A549 (cell line): ENCODE data around the gene LDLRAD3. TPM values are rescaled to one million over a fixed set of nuclear protein-coding genes. Genes with fewer than 3 reads are reported as not detected.

ENCODE experiments used
- ATAC-seq, 2 experiments: fragments of 200-7000 bp in 1 of 2; fragments of >200 bp in 1 of 2; cut with Nextera tagmentation in 1 of 2; cut with Tn5 transposase in 1 of 2; 3 replicates each; pipeline versions ENCODE4 v1.8.0 to v1.9.1; 2018 to 2020; ENCODE audit warnings: mild to moderate bottlenecking in 1 of 2, moderate library complexity in 1 of 2
- CTCF ChIA-PET: fragments of 300-600 bp; sonication (Branson Sonifier 250); formaldehyde crosslinking; extraction: SDS; loops from one replicate; lab custom pipeline; 2021; ENCODE audit warnings: antibody characterized with exemption, inconsistent platforms; lab: Yijun Ruan, JAX
- POLR2A ChIA-PET: fragments of 350-600 bp; formaldehyde crosslinking; extraction: SDS; loops from one replicate; lab custom pipeline; 2021; ENCODE audit warnings: antibody characterized with exemption, inconsistent platforms; lab: Yijun Ruan, JAX
- DNase-seq, 2 experiments: peaks; one replicate each; pipeline versions ENCODE4 v3.0.0 to v3.0.0-alpha.2; 2011 to 2016; ENCODE audit warnings: low read depth in 1 of 2, low spot score in 1 of 2
- FAIRE-seq: peaks from 2 replicates; lab custom pipeline; 2011; peaks lifted over from hg19 to GRCh38; lab: Jason Lieb, UNC
- H3K27ac ChIP-seq, 2 experiments: fragments of >200 bp; sonication (Bioruptor Twin); formaldehyde crosslinking; 3 replicates each; pipeline ENCODE4 v1.5.1; 2016 to 2017
- H3K4me1 ChIP-seq: fragments of >200 bp; sonication (Bioruptor Twin); formaldehyde crosslinking; 3 replicates; pipeline ENCODE4 v1.6.1; 2016
- H3K4me2 ChIP-seq: fragments of >200 bp; sonication (Bioruptor Twin); formaldehyde crosslinking; 3 replicates; pipeline ENCODE4 v1.6.1; 2016
- H3K4me3 ChIP-seq: fragments of >200 bp; sonication (Bioruptor Twin); formaldehyde crosslinking; 3 replicates; pipeline ENCODE4 v1.5.1; 2016
- H3K9me3 ChIP-seq: fragments of >200 bp; sonication (Bioruptor Twin); formaldehyde crosslinking; 3 replicates; pipeline ENCODE4 v1.6.1; 2016
- CBX8 ChIP-seq: fragments of 200-600 bp; sonication (generic); IDR thresholded peaks from 2 replicates; pipeline ENCODE4 v1.6.1; 2016
- CEBPB ChIP-seq, 2 experiments: fragments of >200 bp in 1 of 2; sonication (Bioruptor Twin) in 1 of 2; formaldehyde crosslinking in 1 of 2; IDR thresholded peaks; 2 replicates each; pipeline ENCODE4 v1.6.1; 2012 to 2016
- FOXS1 ChIP-seq: fragments of 250-450 bp; sonication (Bioruptor Pico); IDR thresholded peaks from 2 replicates; pipeline ENCODE4 v1.5.0; 2020; ENCODE audit warnings: mild to moderate bottlenecking, moderate library complexity
- GATA3 ChIP-seq: IDR thresholded peaks from 2 replicates; pipeline ENCODE4 v1.6.1; 2012; ENCODE audit warnings: borderline replicate concordance
- HOXB13 ChIP-seq: fragments of 250-450 bp; sonication (Bioruptor Pico); IDR thresholded peaks from 2 replicates; pipeline ENCODE4 v1.5.0; 2020; ENCODE audit warnings: low read depth, mild to moderate bottlenecking, moderate library complexity
- KDM5A ChIP-seq: fragments of 200-600 bp; sonication (generic); IDR thresholded peaks from 2 replicates; pipeline ENCODE4 v1.6.1; 2016; ENCODE audit warnings: antibody characterized with exemption, mild to moderate bottlenecking
- MAFK ChIP-seq: fragments of 450-650 bp; IDR thresholded peaks from 2 replicates; pipeline ENCODE4 v1.6.1; 2014; ENCODE audit not compliant: partially characterized antibody
- MAZ ChIP-seq: fragments of 150-350 bp; IDR thresholded peaks from 2 replicates; pipeline ENCODE4 v1.6.1; 2014; ENCODE audit warnings: antibody characterized with exemption, low read depth, low read length, borderline replicate concordance
- NPAS2 ChIP-seq: fragments of 250-450 bp; sonication (Bioruptor Pico); IDR thresholded peaks from 2 replicates; pipeline ENCODE4 v1.8.0; 2022; ENCODE audit warnings: mild to moderate bottlenecking, moderate library complexity, borderline replicate concordance
- PHF8 ChIP-seq: fragments of 200-600 bp; sonication (generic); IDR thresholded peaks from 2 replicates; pipeline ENCODE4 v1.6.1; 2016; ENCODE audit warnings: low read depth, mild to moderate bottlenecking, antibody characterized with exemption, moderate library complexity, borderline replicate concordance
- POLR2A ChIP-seq: IDR thresholded peaks from 2 replicates; pipeline ENCODE4 v1.6.1; 2012; ENCODE audit warnings: mild to moderate bottlenecking, low read length
- RARB ChIP-seq: fragments of 250-450 bp; sonication (Bioruptor Pico); IDR thresholded peaks from 2 replicates; pipeline ENCODE4 v1.8.0; 2021; ENCODE audit warnings: mild to moderate bottlenecking, moderate library complexity
- RNF2 ChIP-seq: fragments of 200-600 bp; sonication (generic); IDR thresholded peaks from 2 replicates; pipeline ENCODE4 v1.6.1; 2016; ENCODE audit warnings: low read depth, mild to moderate bottlenecking, antibody characterized with exemption, moderate library complexity, borderline replicate concordance
- TFCP2L1 ChIP-seq: fragments of 250-450 bp; sonication (Bioruptor Pico); IDR thresholded peaks from 2 replicates; pipeline ENCODE4 v1.5.0; 2021; ENCODE audit warnings: mild to moderate bottlenecking
- ZC3H11A ChIP-seq: fragments of 450-650 bp; IDR thresholded peaks from 2 replicates; pipeline ENCODE4 v1.6.1; 2014; ENCODE audit warnings: antibody characterized with exemption, mild to moderate bottlenecking
- ZSCAN20 ChIP-seq: fragments of 250-450 bp; sonication (Bioruptor Pico); IDR thresholded peaks from 2 replicates; pipeline ENCODE4 v1.8.0; 2022; ENCODE audit warnings: mild to moderate bottlenecking, moderate library complexity
- WGBS: methylation state at CpG from one replicate; pipeline ENCODE4 v1.1.6; 2017; ENCODE audit errors: missing lambda C conversion rate; 5-methylcytosine and 5-hydroxymethylcytosine counted together
- polyA plus RNA-seq, 4 experiments: library from polyadenylated mRNA; depleted of rRNA in 3 of 4; stranded (reverse); fragments of >200 nt; fragmentation: RNase III in 1 of 4; extraction: RNeasy Plus Mini Kit Qiagen cat#74134 plus additional on column Dnase treatment in 1 of 4; gene quantifications; 2 replicates in 3 of 4; 3 replicates in 1 of 4; pipeline ENCODE4 v1.2.3, GENCODE V29; 2011 to 2017
- TF ChIP-seq, protein P1 (sequence below): fragments of 250-450 bp; sonication (Bioruptor Pico); IDR thresholded peaks from 2 replicates; pipeline ENCODE4 v1.5.0; 2021; ENCODE audit warnings: mild to moderate bottlenecking, moderate library complexity, borderline replicate concordance
- TF ChIP-seq, protein P2 (sequence below): fragments of 200-600 bp; sonication (generic); IDR thresholded peaks from 2 replicates; pipeline ENCODE4 v1.6.1; 2016; ENCODE audit warnings: antibody characterized with exemption, mild to moderate bottlenecking, moderate library complexity
- TF ChIP-seq, protein P3 (sequence below): fragments of >200 bp; sonication (Bioruptor Twin); formaldehyde crosslinking; IDR thresholded peaks from 3 replicates; pipeline ENCODE4 v1.6.1; 2016

Gene LDLRAD3
- polyA plus RNA-seq, 2 of the 4 experiments (the other 2 are of a cell fraction) = 10.5 to 13.2 TPM

DNA sequence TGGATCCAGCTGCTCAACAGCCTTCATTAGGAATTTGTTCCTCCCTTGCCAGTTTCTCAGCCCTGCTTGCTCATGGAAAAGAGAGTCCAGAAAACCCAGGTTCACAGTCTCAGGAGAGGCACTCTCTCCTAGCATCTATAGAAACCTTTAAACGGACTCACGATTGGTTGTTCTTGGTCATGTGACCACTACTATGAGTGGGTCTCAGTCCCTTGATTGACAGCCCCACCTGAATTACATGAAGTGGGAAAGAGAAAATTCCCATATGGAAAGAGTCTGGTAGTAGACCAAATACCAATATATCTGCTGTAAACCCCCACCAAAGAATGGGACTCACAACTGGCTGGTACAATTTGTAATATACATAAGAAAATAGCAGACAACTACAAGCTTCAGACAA lies 291.0 kb downstream of the LDLRAD3 start:
- no peak for FAIRE-seq
- no peak for ATAC-seq
- no peak overlapping the region for H3K4me3 ChIP-seq
- POLR2A ChIA-PET = no interaction called here
- TF ChIP-seq MAFK (no peak), RNF2 (no peak), NPAS2 (CRISPR knock-in tag) (no peak), POLR2A (no peak), CEBPB (IDR thresholded peaks at IDR 0.05) (no peak), MAZ (no peak), ZSCAN20 (no peak), TFCP2L1 (no peak), HOXB13 (no peak), GATA3 (no peak), KDM5A (no peak), RARB (CRISPR knock-in tag) (no peak), FOXS1 (CRISPR knock-in tag) (no peak)
- TF ChIP-seq, protein P1, sequence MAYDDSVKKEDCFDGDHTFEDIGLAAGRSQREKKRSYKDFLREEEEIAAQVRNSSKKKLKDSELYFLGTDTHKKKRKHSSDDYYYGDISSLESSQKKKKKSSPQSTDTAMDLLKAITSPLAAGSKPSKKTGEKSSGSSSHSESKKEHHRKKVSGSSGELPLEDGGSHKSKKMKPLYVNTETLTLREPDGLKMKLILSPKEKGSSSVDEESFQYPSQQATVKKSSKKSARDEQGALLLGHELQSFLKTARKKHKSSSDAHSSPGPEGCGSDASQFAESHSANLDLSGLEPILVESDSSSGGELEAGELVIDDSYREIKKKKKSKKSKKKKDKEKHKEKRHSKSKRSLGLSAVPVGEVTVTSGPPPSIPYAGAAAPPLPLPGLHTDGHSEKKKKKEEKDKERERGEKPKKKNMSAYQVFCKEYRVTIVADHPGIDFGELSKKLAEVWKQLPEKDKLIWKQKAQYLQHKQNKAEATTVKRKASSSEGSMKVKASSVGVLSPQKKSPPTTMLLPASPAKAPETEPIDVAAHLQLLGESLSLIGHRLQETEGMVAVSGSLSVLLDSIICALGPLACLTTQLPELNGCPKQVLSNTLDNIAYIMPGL (CRISPR knock-in tag) = no peak
- TF ChIP-seq, protein P2, sequence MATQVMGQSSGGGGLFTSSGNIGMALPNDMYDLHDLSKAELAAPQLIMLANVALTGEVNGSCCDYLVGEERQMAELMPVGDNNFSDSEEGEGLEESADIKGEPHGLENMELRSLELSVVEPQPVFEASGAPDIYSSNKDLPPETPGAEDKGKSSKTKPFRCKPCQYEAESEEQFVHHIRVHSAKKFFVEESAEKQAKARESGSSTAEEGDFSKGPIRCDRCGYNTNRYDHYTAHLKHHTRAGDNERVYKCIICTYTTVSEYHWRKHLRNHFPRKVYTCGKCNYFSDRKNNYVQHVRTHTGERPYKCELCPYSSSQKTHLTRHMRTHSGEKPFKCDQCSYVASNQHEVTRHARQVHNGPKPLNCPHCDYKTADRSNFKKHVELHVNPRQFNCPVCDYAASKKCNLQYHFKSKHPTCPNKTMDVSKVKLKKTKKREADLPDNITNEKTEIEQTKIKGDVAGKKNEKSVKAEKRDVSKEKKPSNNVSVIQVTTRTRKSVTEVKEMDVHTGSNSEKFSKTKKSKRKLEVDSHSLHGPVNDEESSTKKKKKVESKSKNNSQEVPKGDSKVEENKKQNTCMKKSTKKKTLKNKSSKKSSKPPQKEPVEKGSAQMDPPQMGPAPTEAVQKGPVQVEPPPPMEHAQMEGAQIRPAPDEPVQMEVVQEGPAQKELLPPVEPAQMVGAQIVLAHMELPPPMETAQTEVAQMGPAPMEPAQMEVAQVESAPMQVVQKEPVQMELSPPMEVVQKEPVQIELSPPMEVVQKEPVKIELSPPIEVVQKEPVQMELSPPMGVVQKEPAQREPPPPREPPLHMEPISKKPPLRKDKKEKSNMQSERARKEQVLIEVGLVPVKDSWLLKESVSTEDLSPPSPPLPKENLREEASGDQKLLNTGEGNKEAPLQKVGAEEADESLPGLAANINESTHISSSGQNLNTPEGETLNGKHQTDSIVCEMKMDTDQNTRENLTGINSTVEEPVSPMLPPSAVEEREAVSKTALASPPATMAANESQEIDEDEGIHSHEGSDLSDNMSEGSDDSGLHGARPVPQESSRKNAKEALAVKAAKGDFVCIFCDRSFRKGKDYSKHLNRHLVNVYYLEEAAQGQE = no peak
- DNase-seq = no peak
- H3K4me1 ChIP-seq = no peaks in the 10 kb centered on the region
- 92% methylated on average over 2 of the region's 2 CpGs for WGBS
- no peak overlapping the region for H3K27ac ChIP-seq
- H3K4me2 ChIP-seq = no peak overlapping the region
- CTCF ChIA-PET = interaction anchor here (1.8 kb wide), 1 partner anchor 413 kb away, joined by 5 read pairs; no protein-coding TSS in a partner anchor
- no peaks in the 10 kb centered on the region for H3K9me3 ChIP-seq

DNA sequence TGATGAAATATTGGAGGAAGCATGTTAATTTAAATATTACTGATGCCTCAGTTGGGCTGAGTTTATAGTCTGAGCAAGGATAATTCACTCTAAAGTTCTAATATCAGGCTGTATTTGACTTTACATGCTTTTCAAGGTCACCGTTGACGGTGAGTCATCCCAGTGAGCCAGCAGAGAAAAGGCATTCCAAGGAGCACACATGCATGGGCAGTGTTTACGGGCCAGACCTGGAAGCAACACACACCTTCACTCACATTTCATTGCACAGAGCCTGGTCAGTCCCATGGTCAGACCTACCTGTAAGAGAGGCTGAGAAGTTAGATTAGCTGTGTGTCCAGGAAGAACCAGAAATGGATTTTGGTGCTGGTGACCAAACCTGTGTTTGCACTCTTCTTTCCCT lies 291.9 kb downstream of the LDLRAD3 start:
- Histone ChIP-seq H3K4me3 (no peak overlapping the region), H3K27ac (no peak overlapping the region), H3K4me1 (no peaks in the 10 kb centered on the region), H3K4me2 (no peak overlapping the region), H3K9me3 (no peaks in the 10 kb centered on the region)
- DNase-seq (no peak), ATAC-seq (no peak), FAIRE-seq (no peak)
- WGBS = 84% methylated on average over 3 of the region's 3 CpGs
- POLR2A ChIA-PET = no interaction called here
- TF ChIP-seq ZC3H11A (no peak), CBX8 (no peak), PHF8 (no peak)
- TF ChIP-seq, protein P3, sequence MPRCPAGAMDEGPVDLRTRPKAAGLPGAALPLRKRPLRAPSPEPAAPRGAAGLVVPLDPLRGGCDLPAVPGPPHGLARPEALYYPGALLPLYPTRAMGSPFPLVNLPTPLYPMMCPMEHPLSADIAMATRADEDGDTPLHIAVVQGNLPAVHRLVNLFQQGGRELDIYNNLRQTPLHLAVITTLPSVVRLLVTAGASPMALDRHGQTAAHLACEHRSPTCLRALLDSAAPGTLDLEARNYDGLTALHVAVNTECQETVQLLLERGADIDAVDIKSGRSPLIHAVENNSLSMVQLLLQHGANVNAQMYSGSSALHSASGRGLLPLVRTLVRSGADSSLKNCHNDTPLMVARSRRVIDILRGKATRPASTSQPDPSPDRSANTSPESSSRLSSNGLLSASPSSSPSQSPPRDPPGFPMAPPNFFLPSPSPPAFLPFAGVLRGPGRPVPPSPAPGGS = no peak
- CTCF ChIA-PET = interaction anchor here (1.0 to 1.4 kb wide), 2 partner anchors 194 to 413 kb away, joined by 3 to 4 read pairs; no protein-coding TSS in a partner anchor
